Ovary (tissue), 9 donors: Measurements from ENCODE around the gene RPS6KB1. TPM values are rescaled to one million over a fixed set of nuclear protein-coding genes. Genes with fewer than 3 reads are reported as not detected.
"Not testable (repeated sequence)": the region's sequence is repeated elsewhere in the genome, so short reads cannot be mapped to it uniquely, and the experiment has no call there.

Experiments
- DNase-seq, 5 donors: peaks; one replicate each; pipeline ENCODE4 v3.0.0-alpha.2; 2019 to 2020
- H3K27ac ChIP-seq, 2 donors: fragments of 200-600 bp; one replicate each; pipeline versions ENCODE4 v1.5.1 to v1.8.0; 2019 to 2022
- H3K27me3 ChIP-seq: fragments of 200-600 bp; one replicate; pipeline ENCODE4 v1.8.0; 2022
- H3K36me3 ChIP-seq: fragments of 200-600 bp; sonication (generic); one replicate; pipeline ENCODE4 v1.5.1; 2019
- H3K4me1 ChIP-seq: one replicate; pipeline ENCODE4 v1.8.1; 2013; ENCODE audit warnings: mild to moderate bottlenecking, moderate library complexity; ENCODE audit not compliant: insufficient read depth
- H3K4me3 ChIP-seq: fragments of 200-600 bp; sonication (generic); one replicate; pipeline ENCODE4 v1.5.1; 2017
- H3K9me3 ChIP-seq, 2 donors: fragments of 200-600 bp in 1 of 2; sonication (generic) in 1 of 2; one replicate each; pipeline versions ENCODE4 v1.5.1 to v1.8.1; 2013 to 2019; ENCODE audit warnings: mild to moderate bottlenecking in 1 of 2, moderate library complexity in 1 of 2
- CTCF ChIP-seq, 3 donors: fragments of 450-650 bp in 2 of 3; fragments of 200-600 bp in 1 of 3; IDR thresholded peaks; one replicate each; pipeline versions ENCODE4 v1.5.1 to v1.8.0; 2016 to 2022; ENCODE audit warnings: antibody characterized with exemption in 3 of 3, mild to moderate bottlenecking in 1 of 3
- EP300 ChIP-seq: sonication (generic); formaldehyde crosslinking; IDR thresholded peaks from one replicate; pipeline ENCODE4 v1.6.1; 2017; ENCODE audit warnings: antibody characterized with exemption
- POLR2A ChIP-seq: fragments of 450-650 bp; IDR thresholded peaks from one replicate; pipeline ENCODE4 v1.6.1; 2017; ENCODE audit warnings: antibody characterized with exemption, mild to moderate bottlenecking, moderate library complexity
- WGBS, 3 donors: extraction: QIAGEN DNeasy Blood & Tissue Kit in 1 of 3; methylation state at CpG; one replicate each; pipeline versions ENCODE4 v1.1.5 to v1.1.7; 2013 to 2017; 5-methylcytosine and 5-hydroxymethylcytosine counted together
- intact Hi-C, 4 donors: fragments of 100-400 bp; cut with DNase I; formaldehyde crosslinking; loops; one replicate each; pipeline versions ENCODE4 v1.11.0 to v1.15.1; 2022 to 2023
- polyA plus RNA-seq, 2 donors: library from polyadenylated mRNA; stranded (reverse); fragments of 200-250 nt in 1 of 2; fragments of 350-450 nt in 1 of 2; fragmentation: Illumina TruSeq in 1 of 2; extraction: RNeasy Lipid Tissue Mini Kit (QIAGEN cat#74804) in 1 of 2; gene quantifications; one replicate each; pipeline ENCODE4 v1.2.3, GENCODE V29; 2013 to 2014
- small RNA-seq: library from RNA; depleted of rRNA; stranded (forward); fragments of <200 nt; gene quantifications from one replicate; pipeline ENCODE3, GENCODE V24; 2016
- total RNA-seq, 7 donors: library from RNA; depleted of rRNA in 2 of 7; stranded (reverse); fragments of >200 nt in 2 of 7; fragmentation: NEBNext Ultra II Directional in 3 of 7; extraction: Animal tissue kit (Norgen Biotek cat#: 25700) in 3 of 7; gene quantifications; one replicate each; pipeline versions ENCODE4 v1.1.0 to v1.2.4, GENCODE V29; 2016 to 2023
- donor health status: DM: no; HTN: no; CAD: no; lungs with moderate emphysema.
- donor health status: DM: no; HTN: no; CAD: no.
- donor health status: Bipolar disorder and iron deficiency.
- donor health status: DM: yes; HTN: yes; CAD: no.
- donor health status: DM: no; HTN: no; CAD: no.
- donor health status: DM: yes; HTN: yes; CAD: no.

Gene RPS6KB1
- total and polyA plus RNA-seq, 9 donors: 14.8 to 46.2 (median 40.7) TPM

- peak within 1 kb of the TSS; percentile 79 for H3K4me3 ChIP-seq
- peak within 1 kb of the TSS; percentile 89 to 91 for H3K27ac ChIP-seq
- 3% methylated on average over 62 to 67 of the region's 67 CpGs for WGBS, 3 donors
- DNase-seq: peak; percentile 88 to 95 (median 93)
- no peaks in the 10 kb centered on the region for H3K27me3 ChIP-seq
- intact Hi-C loops: no loop called here
- TF ChIP-seq POLR2A: peak; percentile 56
- TF ChIP-seq EP300: no peak
- peaks cover 5% of the 10 kb centered on the region for H3K4me1 ChIP-seq
- H3K36me3 ChIP-seq: no peaks in the 10 kb centered on the region
- H3K9me3 ChIP-seq: no peaks in the 10 kb centered on the region
Measured at GRCh38 chr17:59964482-59965328, 71.8 kb downstream of the RPS6KB1 start, which contains the start of gene RNFT1. RNFT1 (minus strand) TSS chr17:59964740; CDS start chr17:59964663, 77 bp downstream.

DNA sequence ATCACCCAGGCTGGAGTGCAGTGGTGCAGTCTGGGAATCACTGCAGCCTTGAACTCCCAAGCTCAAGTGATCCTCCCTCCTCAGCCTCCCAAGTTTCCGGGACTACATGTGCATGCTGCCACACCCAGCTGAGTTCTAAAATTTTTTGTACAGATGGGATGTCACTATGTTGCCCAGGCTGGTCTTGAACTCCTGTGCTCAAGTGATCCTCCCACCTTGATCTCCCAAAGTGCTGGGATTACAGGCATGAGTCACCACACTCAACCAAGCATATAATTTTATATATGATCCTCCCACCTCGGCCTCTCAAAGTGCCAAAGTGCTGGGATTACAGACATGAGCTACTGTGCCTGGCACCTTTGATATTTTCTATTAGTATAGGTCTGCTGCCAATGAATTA is 78.8 kb downstream of the RPS6KB1 start:
- WGBS, 3 donors: 72 to 84% (median 81%) methylated on average over 2 of the region's 2 CpGs
- H3K4me1 ChIP-seq, intact Hi-C loops, H3K9me3 ChIP-seq, DNase-seq, H3K4me3 ChIP-seq, H3K27me3 ChIP-seq, H3K36me3 ChIP-seq, H3K27ac ChIP-seq: not testable (repeated sequence)

DNA sequence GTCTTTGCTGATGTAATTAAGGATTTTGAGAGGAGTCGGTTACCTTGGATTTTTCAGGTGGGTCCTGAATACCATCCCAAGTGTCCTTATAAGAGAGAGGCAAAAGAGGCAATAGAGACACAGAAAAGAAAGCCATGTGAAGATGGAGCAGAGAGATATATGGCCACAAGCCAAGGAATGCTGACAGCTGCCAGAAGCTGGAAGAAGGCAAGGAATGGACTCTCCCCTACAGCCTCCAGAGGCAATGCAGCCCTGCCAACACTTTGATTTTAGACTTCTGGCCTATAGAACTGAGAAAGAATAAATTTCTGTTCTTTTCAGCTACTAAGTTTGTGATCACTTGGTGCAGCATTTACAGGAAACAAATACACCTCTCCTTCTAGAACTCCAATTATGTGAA is 79.9 kb downstream of the RPS6KB1 start:
- TF ChIP-seq EP300 (no peak), POLR2A (no peak), CTCF (IDR thresholded peaks at IDR 0.05) (no peak)
- Histone ChIP-seq H3K9me3 (no peaks in the 10 kb centered on the region), H3K4me1 (no peaks in the 10 kb centered on the region), H3K27ac (no peak overlapping the region), H3K27me3 (no peaks in the 10 kb centered on the region), H3K36me3 (no peaks in the 10 kb centered on the region), H3K4me3 (no peak overlapping the region)
- intact Hi-C loops: no loop called here
- 100% methylated on average over 1 of the region's 1 CpG for WGBS, 3 donors
- DNase-seq: no peak

DNA sequence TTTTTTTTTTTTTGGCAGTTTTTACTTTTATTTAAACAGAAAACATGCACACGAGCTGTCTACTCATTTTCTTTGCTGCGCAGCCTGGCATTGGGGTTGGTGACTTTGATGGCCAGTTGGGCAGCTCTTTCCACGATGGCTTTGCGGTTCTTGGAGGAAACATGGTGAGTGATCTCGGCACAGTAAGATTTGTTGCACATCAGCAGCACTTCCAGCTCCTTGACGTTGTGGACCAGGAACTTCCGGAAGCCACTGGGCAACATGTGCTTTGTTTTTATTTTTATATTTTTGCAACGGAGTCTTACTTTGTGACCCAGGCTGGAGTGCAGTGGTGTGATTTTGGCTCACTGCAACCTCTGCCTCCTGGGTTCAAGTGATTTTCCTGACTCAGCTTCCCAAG is 80.6 kb downstream of the RPS6KB1 start:
- WGBS, 3 donors: 79 to 82% (median 80%) methylated on average over 8 of the region's 8 CpGs
- H3K36me3 ChIP-seq, H3K4me3 ChIP-seq, H3K27ac ChIP-seq, intact Hi-C loops, DNase-seq, H3K27me3 ChIP-seq, H3K4me1 ChIP-seq, H3K9me3 ChIP-seq: not testable (repeated sequence)

DNA sequence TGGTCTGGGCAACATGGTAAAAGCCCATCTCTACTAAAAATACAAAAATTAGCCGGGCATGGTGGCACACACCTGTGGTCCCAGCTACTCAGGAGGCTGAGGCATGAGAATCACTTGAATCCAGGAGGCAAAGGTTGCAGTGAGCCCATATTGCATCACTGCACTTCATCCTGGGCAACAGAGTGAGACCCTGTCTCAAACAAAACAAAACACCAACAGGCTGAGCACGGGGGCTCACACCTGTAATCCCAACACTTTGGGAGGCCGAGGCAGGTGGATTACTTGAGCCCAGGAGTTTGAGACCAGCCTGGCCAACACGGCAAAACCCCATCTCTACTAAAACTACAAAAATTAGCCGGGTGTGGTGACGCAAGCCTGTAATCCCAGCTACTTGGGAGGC is 82.2 kb downstream of the RPS6KB1 start:
- H3K36me3 ChIP-seq, H3K9me3 ChIP-seq, intact Hi-C loops, H3K4me3 ChIP-seq, H3K4me1 ChIP-seq, DNase-seq, H3K27ac ChIP-seq, H3K27me3 ChIP-seq: not testable (repeated sequence)
- WGBS, 3 donors: 89 to 95% (median 93%) methylated on average over 6 of the region's 6 CpGs

DNA sequence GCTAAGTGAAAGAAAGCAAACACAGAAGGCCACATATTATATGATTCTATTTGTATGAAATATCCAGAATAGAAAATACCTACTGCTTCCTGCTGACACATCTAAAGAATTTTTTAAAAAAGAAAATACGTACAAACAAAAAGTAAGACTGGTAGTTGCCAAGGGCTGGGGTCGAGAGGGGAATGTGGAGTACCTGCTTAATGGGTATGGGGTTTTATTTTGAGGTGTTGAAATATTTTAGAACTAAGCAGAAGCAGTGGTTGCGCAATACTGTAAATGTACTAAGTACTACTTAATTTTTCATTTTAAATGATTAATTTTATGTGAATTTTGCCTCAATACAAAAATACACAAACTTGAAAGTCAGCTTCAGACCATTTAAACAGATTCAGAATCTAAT is 103.7 kb downstream of the RPS6KB1 start:
- H3K36me3 ChIP-seq, H3K27ac ChIP-seq, DNase-seq, H3K27me3 ChIP-seq, intact Hi-C loops, H3K9me3 ChIP-seq, H3K4me1 ChIP-seq, H3K4me3 ChIP-seq: not testable (repeated sequence)
- WGBS, 3 donors: 68 to 95% (median 84%) methylated on average over 2 to 3 of the region's 3 CpGs

Small RNA genes within 50 kb of the gene (small RNA-seq; reads per million reads assigned to genes)
- gene RNU6-450P (not detected), gene RPS29P21 (not detected)

Other genes starting within 250 kb of the RPS6KB1 start
- gene PTRH2, start 185.7 kb upstream of the RPS6KB1 start, total RNA-seq: 10 to 100 TPM; 11.9 to 28.2 (median 20.0) TPM
- gene PTRH2, start 185.7 kb upstream of the RPS6KB1 start, polyA plus RNA-seq: 10 to 100 TPM; 20.0 to 27.2 TPM
- 100 to 1,000 TPM; 101 to 667 (median 162) TPM for gene VMP1, start 185.5 kb upstream of the RPS6KB1 start, total RNA-seq
- gene VMP1, start 185.5 kb upstream of the RPS6KB1 start, polyA plus RNA-seq: 10 to 100 TPM; 63.5 to 76.6 TPM
- gene TUBD1, start 178 bp upstream of the RPS6KB1 start, total RNA-seq: 10 to 100 TPM; 10.6 to 22.9 (median 14.3) TPM
- 10 to 100 TPM in 1 of 2 donors, 1 to 10 TPM in 1; 9.1 to 10.2 TPM for gene TUBD1, start 178 bp upstream of the RPS6KB1 start, polyA plus RNA-seq
- gene RNFT1, start 71.6 kb downstream of the RPS6KB1 start, total RNA-seq: 10 to 100 TPM in 6 of 7 donors, 1 to 10 TPM in 1; 6.9 to 20.3 (median 13.9) TPM
- gene RNFT1, start 71.6 kb downstream of the RPS6KB1 start, polyA plus RNA-seq: 10 to 100 TPM; 11.7 to 14.9 TPM
- gene HEATR6, start 185.8 kb downstream of the RPS6KB1 start, total RNA-seq: 10 to 100 TPM; 10.8 to 24.0 (median 18.8) TPM
- gene HEATR6, start 185.8 kb downstream of the RPS6KB1 start, polyA plus RNA-seq: 10 to 100 TPM in 1 of 2 donors, 1 to 10 TPM in 1; 7.6 to 19.3 TPM